Naive thymus-derived CD4-positive, alpha-beta T cell (primary cell): ENCODE results near the gene HMGCR. TPM values are rescaled to one million over a fixed set of nuclear protein-coding genes. Genes with fewer than 3 reads are reported as not detected.
"Not testable (repeated sequence)": the region's sequence is repeated elsewhere in the genome, so short reads cannot be mapped to it uniquely, and the experiment has no call there.

Source experiments
- ATAC-seq: fragments of 150-1000 bp; cut with Tn5 transposase; 2 replicates; pipeline ENCODE4 v1.10.0; 2021; ENCODE audit warnings: mild to moderate bottlenecking, moderate library complexity
- CTCF ChIA-PET: fragments of 350-600 bp; sonication (Branson Sonifier 250); formaldehyde crosslinking; loops from one replicate; lab custom pipeline; 2021; ENCODE audit warnings: antibody characterized with exemption; lab: Charles Lee
- POLR2A ChIA-PET: fragments of 350-600 bp; sonication (Branson Sonifier 250); formaldehyde crosslinking; loops from one replicate; lab custom pipeline; 2021; ENCODE audit warnings: antibody characterized with exemption, inconsistent platforms; lab: Charles Lee
- DNase-seq, 9 donors: peaks; one replicate each; pipeline versions ENCODE4 v3.0.0 to v3.0.0-alpha.2; 2020 to 2022; ENCODE audit warnings: mixed read lengths in 1 of 9
- H3K27ac ChIP-seq: one replicate; pipeline ENCODE4 v1.7.0; 2013; ENCODE audit warnings: mild to moderate bottlenecking, low read depth, low read length, moderate library complexity
- H3K27me3 ChIP-seq, 2 donors: one replicate each; pipeline ENCODE4 v1.7.0; 2013; ENCODE audit warnings: low read length in 2 of 2, mild to moderate bottlenecking in 2 of 2, moderate library complexity in 2 of 2; ENCODE audit not compliant: control insufficient read depth in 2 of 2, insufficient read depth in 2 of 2
- H3K36me3 ChIP-seq, 3 experiments: 1 replicate in 2 of 3; 2 replicates in 1 of 3; pipeline ENCODE4 v1.7.0; 2013; ENCODE audit warnings: low read length in 3 of 3, mild to moderate bottlenecking in 3 of 3, moderate library complexity in 1 of 3; ENCODE audit not compliant: insufficient read depth in 3 of 3, control insufficient read depth in 2 of 3
- H3K4me1 ChIP-seq, 2 donors: one replicate each; pipeline ENCODE4 v1.7.0; 2013; ENCODE audit warnings: low read length in 2 of 2, mild to moderate bottlenecking in 2 of 2, moderate library complexity in 1 of 2; ENCODE audit not compliant: control insufficient read depth in 2 of 2, insufficient read depth in 2 of 2
- H3K4me3 ChIP-seq: 2 replicates; pipeline ENCODE4 v1.7.0; 2013; ENCODE audit warnings: mild to moderate bottlenecking, low read length
- H3K9me3 ChIP-seq, 3 experiments: 1 replicate in 2 of 3; 2 replicates in 1 of 3; pipeline ENCODE4 v1.7.0; 2013; ENCODE audit warnings: low read length in 3 of 3; ENCODE audit not compliant: control insufficient read depth in 2 of 3
- H3K27ac Mint-ChIP-seq, 9 donors: one replicate each; pipeline ENCODE4 v1.8.0; 2020 to 2022; ENCODE audit warnings: mixed read lengths in 9 of 9, mild to moderate bottlenecking in 8 of 9, moderate library complexity in 5 of 9, inconsistent platforms in 2 of 9
- H3K27me3 Mint-ChIP-seq, 5 donors: one replicate each; pipeline ENCODE4 v1.8.0; 2021 to 2022; ENCODE audit warnings: mixed read lengths in 5 of 5, mild to moderate bottlenecking in 1 of 5
- H3K36me3 Mint-ChIP-seq, 5 donors: one replicate each; pipeline ENCODE4 v1.8.0; 2020 to 2022; ENCODE audit warnings: mixed read lengths in 5 of 5, mild to moderate bottlenecking in 3 of 5, inconsistent platforms in 1 of 5
- H3K4me1 Mint-ChIP-seq, 7 donors: one replicate each; pipeline ENCODE4 v1.8.0; 2020 to 2022; ENCODE audit warnings: mixed read lengths in 7 of 7, mild to moderate bottlenecking in 3 of 7, inconsistent platforms in 1 of 7
- H3K4me3 Mint-ChIP-seq, 10 donors: one replicate each; pipeline ENCODE4 v1.8.0; 2020 to 2022; ENCODE audit warnings: mild to moderate bottlenecking in 10 of 10, mixed read lengths in 10 of 10, moderate library complexity in 6 of 10, inconsistent platforms in 2 of 10
- H3K9me3 Mint-ChIP-seq, 11 donors: one replicate each; pipeline ENCODE4 v1.8.0; 2020 to 2022; ENCODE audit warnings: mixed read lengths in 11 of 11, mild to moderate bottlenecking in 4 of 11, inconsistent platforms in 1 of 11, moderate library complexity in 1 of 11
- intact Hi-C, 2 donors: fragments of 100-400 bp; cut with micrococcal nuclease; formaldehyde crosslinking; loops; one replicate each; pipeline ENCODE4 v1.15.1; 2023
- polyA plus RNA-seq, 2 donors: library from polyadenylated mRNA; unstranded; fragments of 300-500 nt; fragmentation: Illumina TruSeq; gene quantifications; one replicate each; pipeline ENCODE4 v1.2.3, GENCODE V29; 2021
- total RNA-seq, 6 experiments: library from RNA in 5 of 6; stranded (reverse) in 5 of 6; gene quantifications; 1 replicate in 5 of 6; 2 replicates in 1 of 6; pipeline ENCODE4 v1.2.3 and lab custom pipeline; 2021 to 2026

Gene HMGCR
- total and polyA plus RNA-seq, 7 experiments from 2014 or later, result 11.6 to 57.3 (median 43.7) TPM

DNA sequence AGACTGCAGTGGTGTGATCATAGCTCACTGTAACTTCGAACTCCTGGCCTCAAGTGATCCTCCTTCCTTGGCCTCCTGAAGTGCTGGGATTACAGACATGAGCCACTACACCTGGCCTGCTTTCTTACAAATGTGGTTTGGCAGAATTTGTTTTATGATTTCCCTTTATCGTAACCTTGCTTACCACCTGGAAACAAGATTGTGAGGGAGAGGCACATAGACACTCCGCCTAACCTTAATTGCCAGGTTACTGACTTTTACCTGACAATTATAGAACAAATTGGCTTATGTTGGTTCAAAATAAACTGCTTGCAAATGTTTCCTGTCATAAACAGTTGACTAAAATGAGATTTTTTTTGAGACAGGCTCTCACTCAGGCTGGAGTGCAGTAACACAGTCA lies 26.8 kb upstream of the HMGCR start:
- Mint-ChIP-seq H3K27me3 (peaks cover 0 to 11% (median 0%) of the 10 kb centered on the region in 5 donors), H3K9me3 (no peaks in the 10 kb centered on the region), H3K4me3 (no peak overlapping the region), H3K27ac (no peak overlapping the region), H3K36me3 (no peaks in the 10 kb centered on the region), H3K4me1 (no peaks in the 10 kb centered on the region)
- ChIA-PET POLR2A (interaction anchor here (1.2 kb wide), 1 partner anchor 73 kb away, joined by 3 read pairs; no protein-coding TSS in a partner anchor), CTCF (no interaction called here)
- ATAC-seq (no peak), DNase-seq (no peak)
- Histone ChIP-seq H3K27me3 (no peaks in the 10 kb centered on the region), H3K4me3 (no peak overlapping the region), H3K4me1 (no peaks in the 10 kb centered on the region), H3K36me3 (no peaks in the 10 kb centered on the region), H3K27ac (no peak overlapping the region), H3K9me3 (no peaks in the 10 kb centered on the region)
- intact Hi-C loops, result no loop called here

DNA sequence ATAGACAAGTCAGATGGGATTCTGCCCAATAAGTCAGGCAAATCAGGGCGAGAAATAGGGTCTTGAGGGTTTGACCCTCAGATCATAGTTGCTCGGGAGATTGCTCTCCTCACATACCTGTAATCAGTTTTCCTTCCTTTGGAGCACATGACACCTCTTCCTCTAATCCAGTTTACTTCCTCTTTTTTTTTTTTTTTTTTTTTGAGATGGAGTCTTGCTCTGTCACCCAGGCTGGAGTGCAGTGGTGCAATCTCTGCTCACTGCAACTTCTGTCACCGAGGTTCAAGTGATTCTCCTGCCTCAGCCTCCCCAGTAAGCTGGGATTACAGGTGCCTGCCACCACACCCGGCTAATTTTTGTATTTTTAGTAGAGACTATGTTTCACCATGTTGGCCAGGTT lies 17.9 kb upstream of the HMGCR start:
- CTCF ChIA-PET, H3K27ac Mint-ChIP-seq, H3K9me3 Mint-ChIP-seq, POLR2A ChIA-PET, H3K9me3 ChIP-seq, intact Hi-C loops, H3K4me1 ChIP-seq, H3K36me3 ChIP-seq, H3K4me3 Mint-ChIP-seq, H3K36me3 Mint-ChIP-seq, DNase-seq, H3K27me3 ChIP-seq, H3K27ac ChIP-seq, H3K4me3 ChIP-seq: not testable (repeated sequence)
- peak; percentile 37 for ATAC-seq
- Mint-ChIP-seq H3K27me3 (peaks cover 2 to 13% (median 5%) of the 10 kb centered on the region in 5 donors), H3K4me1 (peaks cover 0 to 11% (median 0%) of the 10 kb centered on the region in 7 donors)

GRCh38 chr5:75319638-75320037 lies 17.4 kb upstream of the HMGCR start:
- peaks cover 2 to 13% (median 5%) of the 10 kb centered on the region in 5 donors for H3K27me3 Mint-ChIP-seq
- peaks cover 0 to 11% (median 0%) of the 10 kb centered on the region in 7 donors for H3K4me1 Mint-ChIP-seq
- intact Hi-C loops, result no loop called here
- H3K4me3 ChIP-seq, result no peak overlapping the region
- CTCF ChIA-PET, result no interaction called here
- peaks cover 0 to 3% (median 0%) of the 10 kb centered on the region in 5 donors for H3K36me3 Mint-ChIP-seq
- no peak overlapping the region for H3K4me3 Mint-ChIP-seq
- no peaks in the 10 kb centered on the region for H3K4me1 ChIP-seq
- H3K9me3 Mint-ChIP-seq, result no peaks in the 10 kb centered on the region
- H3K27ac Mint-ChIP-seq, result no peak overlapping the region
- no peaks in the 10 kb centered on the region for H3K27me3 ChIP-seq
- DNase-seq (no peak), ATAC-seq (peak; percentile 28)
- H3K9me3 ChIP-seq, result no peaks in the 10 kb centered on the region
- POLR2A ChIA-PET, result no interaction called here
- H3K27ac ChIP-seq, result no peak overlapping the region
- no peaks in the 10 kb centered on the region for H3K36me3 ChIP-seq

- Mint-ChIP-seq H3K9me3 (no peaks in the 10 kb centered on the region), H3K4me3 (no peak overlapping the region), H3K27ac (no peak overlapping the region), H3K27me3 (peaks cover 2 to 13% (median 5%) of the 10 kb centered on the region in 5 donors), H3K36me3 (peaks cover 0 to 3% (median 0%) of the 10 kb centered on the region in 5 donors), H3K4me1 (peaks cover 0 to 11% (median 0%) of the 10 kb centered on the region in 7 donors)
- ATAC-seq (peak; percentile 72), DNase-seq (no peak)
- Histone ChIP-seq H3K36me3 (no peaks in the 10 kb centered on the region), H3K27me3 (no peaks in the 10 kb centered on the region), H3K27ac (no peak overlapping the region), H3K4me1 (no peaks in the 10 kb centered on the region), H3K9me3 (no peaks in the 10 kb centered on the region), H3K4me3 (no peak overlapping the region)
- POLR2A ChIA-PET, result no interaction called here
- intact Hi-C loops, result no loop called here
- CTCF ChIA-PET, result no interaction called here
These were observed 16.6 kb upstream of the HMGCR start for GRCh38 chr5:75320371-75320770.

DNA sequence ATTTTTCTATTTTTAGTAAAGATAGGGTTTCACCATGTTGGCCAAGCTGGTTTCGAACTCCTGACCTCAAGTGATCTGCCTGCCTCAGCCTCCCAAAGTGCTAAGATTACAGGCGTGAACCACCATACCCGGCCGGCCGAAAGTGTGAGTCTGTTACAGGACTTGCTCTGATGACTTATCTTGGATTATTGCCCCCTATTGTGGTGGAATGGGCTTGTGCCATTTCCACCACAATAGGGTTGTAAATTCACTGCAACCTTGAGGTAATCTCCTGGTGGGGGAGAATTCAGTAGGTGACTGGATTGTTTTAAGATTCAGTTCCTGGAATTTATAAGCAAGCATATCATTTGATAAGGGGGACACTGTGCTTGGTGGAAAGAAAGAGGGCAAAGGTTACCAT lies 15.0 kb upstream of the HMGCR start:
- intact Hi-C loops, result no loop called here
- ChIA-PET CTCF (no interaction called here), POLR2A (no interaction called here)
- no peak for DNase-seq
- Histone ChIP-seq H3K4me1 (no peaks in the 10 kb centered on the region), H3K27ac (no peak overlapping the region), H3K9me3 (no peaks in the 10 kb centered on the region), H3K4me3 (no peak overlapping the region), H3K36me3 (no peaks in the 10 kb centered on the region), H3K27me3 (no peaks in the 10 kb centered on the region)
- no peak overlapping the region for H3K4me3 Mint-ChIP-seq
- ATAC-seq, result no peak
- peaks cover 2 to 13% (median 5%) of the 10 kb centered on the region in 5 donors for H3K27me3 Mint-ChIP-seq
- H3K4me1 Mint-ChIP-seq, result peaks cover 0 to 11% (median 0%) of the 10 kb centered on the region in 7 donors
- peak overlapping the region in 1 of 9 donors; percentile 17 for H3K27ac Mint-ChIP-seq
- peaks cover 0 to 3% (median 0%) of the 10 kb centered on the region in 5 donors for H3K36me3 Mint-ChIP-seq
- H3K9me3 Mint-ChIP-seq, result no peaks in the 10 kb centered on the region

DNA sequence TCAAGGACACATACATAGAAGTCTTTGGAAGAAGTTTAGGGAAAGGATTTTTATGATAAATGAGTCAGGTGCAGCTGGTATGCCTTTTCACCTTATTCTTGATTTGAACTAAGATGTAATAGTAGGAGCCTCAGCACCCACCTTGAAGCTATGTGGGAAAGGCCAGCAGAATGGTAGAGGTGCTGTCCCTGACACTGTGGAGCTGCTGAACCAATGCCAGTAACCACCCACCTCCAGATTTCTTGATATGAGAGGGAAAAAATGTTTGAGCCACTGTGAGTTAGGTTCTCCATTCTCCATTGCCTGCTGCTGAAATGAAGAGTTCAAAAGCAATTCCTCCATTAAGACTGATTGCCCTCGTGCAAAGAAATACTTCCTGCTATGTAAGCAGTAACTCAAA lies 12.2 kb upstream of the HMGCR start:
- peaks cover 0 to 9% (median 5%) of the 10 kb centered on the region in 5 donors for H3K27me3 Mint-ChIP-seq
- ATAC-seq (no peak), DNase-seq (no peak)
- Histone ChIP-seq H3K27me3 (no peaks in the 10 kb centered on the region), H3K4me3 (no peak overlapping the region), H3K27ac (no peak overlapping the region), H3K9me3 (no peaks in the 10 kb centered on the region), H3K36me3 (no peaks in the 10 kb centered on the region), H3K4me1 (no peaks in the 10 kb centered on the region)
- peaks cover 0 to 10% (median 0%) of the 10 kb centered on the region in 7 donors for H3K4me1 Mint-ChIP-seq
- ChIA-PET POLR2A (no interaction called here), CTCF (no interaction called here)
- intact Hi-C loops, result no loop called here
- H3K36me3 Mint-ChIP-seq, result peaks cover 0 to under 1% (median 0%) of the 10 kb centered on the region in 5 donors
- no peaks in the 10 kb centered on the region for H3K9me3 Mint-ChIP-seq
- H3K4me3 Mint-ChIP-seq, result no peak overlapping the region
- no peak overlapping the region for H3K27ac Mint-ChIP-seq

DNA sequence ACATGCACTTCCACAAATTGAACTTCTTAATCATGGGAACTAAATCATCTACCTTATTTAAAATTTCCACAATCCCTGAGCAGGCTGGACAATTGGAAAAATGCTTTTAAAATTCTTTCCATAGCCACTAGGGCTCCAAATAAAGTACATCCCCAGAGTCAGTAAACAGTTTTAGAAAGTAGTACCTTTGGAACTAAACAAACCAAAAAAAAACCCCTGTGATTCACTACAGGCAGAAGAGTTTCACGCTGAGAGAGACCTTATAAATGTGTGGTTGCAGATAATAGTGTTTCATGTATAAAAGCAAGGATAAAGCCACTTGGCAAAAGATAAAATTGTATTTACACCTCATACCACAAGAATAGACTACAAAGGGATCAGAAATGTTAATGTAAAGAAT lies 11.8 kb upstream of the HMGCR start:
- CTCF ChIA-PET, result no interaction called here
- POLR2A ChIA-PET, result no interaction called here
- H3K9me3 Mint-ChIP-seq, result no peaks in the 10 kb centered on the region
- Histone ChIP-seq H3K9me3 (no peaks in the 10 kb centered on the region), H3K36me3 (no peaks in the 10 kb centered on the region), H3K4me1 (no peaks in the 10 kb centered on the region), H3K27me3 (no peaks in the 10 kb centered on the region), H3K4me3 (no peak overlapping the region), H3K27ac (no peak overlapping the region)
- H3K27ac Mint-ChIP-seq, result no peak overlapping the region
- H3K36me3 Mint-ChIP-seq, result no peaks in the 10 kb centered on the region
- H3K4me3 Mint-ChIP-seq, result no peak overlapping the region
- DNase-seq, result no peak
- H3K4me1 Mint-ChIP-seq, result peaks cover 0 to 10% (median 0%) of the 10 kb centered on the region in 7 donors
- intact Hi-C loops, result no loop called here
- H3K27me3 Mint-ChIP-seq, result peaks cover 0 to 9% (median 5%) of the 10 kb centered on the region in 5 donors
- ATAC-seq, result no peak
